ENCODE measurements around the gene AGMO. TPM values are rescaled to one million over a fixed set of nuclear protein-coding genes. Genes with fewer than 3 reads are reported as not detected.

Gene AGMO
- total and polyA plus RNA-seq, 2 experiments from 2014 or later: 0.42 to 0.55 TPM

GRCh38 chr7:15560968-15561367 lies 847 bp downstream of the AGMO start (continued):
- TF ChIP-seq, protein P1, sequence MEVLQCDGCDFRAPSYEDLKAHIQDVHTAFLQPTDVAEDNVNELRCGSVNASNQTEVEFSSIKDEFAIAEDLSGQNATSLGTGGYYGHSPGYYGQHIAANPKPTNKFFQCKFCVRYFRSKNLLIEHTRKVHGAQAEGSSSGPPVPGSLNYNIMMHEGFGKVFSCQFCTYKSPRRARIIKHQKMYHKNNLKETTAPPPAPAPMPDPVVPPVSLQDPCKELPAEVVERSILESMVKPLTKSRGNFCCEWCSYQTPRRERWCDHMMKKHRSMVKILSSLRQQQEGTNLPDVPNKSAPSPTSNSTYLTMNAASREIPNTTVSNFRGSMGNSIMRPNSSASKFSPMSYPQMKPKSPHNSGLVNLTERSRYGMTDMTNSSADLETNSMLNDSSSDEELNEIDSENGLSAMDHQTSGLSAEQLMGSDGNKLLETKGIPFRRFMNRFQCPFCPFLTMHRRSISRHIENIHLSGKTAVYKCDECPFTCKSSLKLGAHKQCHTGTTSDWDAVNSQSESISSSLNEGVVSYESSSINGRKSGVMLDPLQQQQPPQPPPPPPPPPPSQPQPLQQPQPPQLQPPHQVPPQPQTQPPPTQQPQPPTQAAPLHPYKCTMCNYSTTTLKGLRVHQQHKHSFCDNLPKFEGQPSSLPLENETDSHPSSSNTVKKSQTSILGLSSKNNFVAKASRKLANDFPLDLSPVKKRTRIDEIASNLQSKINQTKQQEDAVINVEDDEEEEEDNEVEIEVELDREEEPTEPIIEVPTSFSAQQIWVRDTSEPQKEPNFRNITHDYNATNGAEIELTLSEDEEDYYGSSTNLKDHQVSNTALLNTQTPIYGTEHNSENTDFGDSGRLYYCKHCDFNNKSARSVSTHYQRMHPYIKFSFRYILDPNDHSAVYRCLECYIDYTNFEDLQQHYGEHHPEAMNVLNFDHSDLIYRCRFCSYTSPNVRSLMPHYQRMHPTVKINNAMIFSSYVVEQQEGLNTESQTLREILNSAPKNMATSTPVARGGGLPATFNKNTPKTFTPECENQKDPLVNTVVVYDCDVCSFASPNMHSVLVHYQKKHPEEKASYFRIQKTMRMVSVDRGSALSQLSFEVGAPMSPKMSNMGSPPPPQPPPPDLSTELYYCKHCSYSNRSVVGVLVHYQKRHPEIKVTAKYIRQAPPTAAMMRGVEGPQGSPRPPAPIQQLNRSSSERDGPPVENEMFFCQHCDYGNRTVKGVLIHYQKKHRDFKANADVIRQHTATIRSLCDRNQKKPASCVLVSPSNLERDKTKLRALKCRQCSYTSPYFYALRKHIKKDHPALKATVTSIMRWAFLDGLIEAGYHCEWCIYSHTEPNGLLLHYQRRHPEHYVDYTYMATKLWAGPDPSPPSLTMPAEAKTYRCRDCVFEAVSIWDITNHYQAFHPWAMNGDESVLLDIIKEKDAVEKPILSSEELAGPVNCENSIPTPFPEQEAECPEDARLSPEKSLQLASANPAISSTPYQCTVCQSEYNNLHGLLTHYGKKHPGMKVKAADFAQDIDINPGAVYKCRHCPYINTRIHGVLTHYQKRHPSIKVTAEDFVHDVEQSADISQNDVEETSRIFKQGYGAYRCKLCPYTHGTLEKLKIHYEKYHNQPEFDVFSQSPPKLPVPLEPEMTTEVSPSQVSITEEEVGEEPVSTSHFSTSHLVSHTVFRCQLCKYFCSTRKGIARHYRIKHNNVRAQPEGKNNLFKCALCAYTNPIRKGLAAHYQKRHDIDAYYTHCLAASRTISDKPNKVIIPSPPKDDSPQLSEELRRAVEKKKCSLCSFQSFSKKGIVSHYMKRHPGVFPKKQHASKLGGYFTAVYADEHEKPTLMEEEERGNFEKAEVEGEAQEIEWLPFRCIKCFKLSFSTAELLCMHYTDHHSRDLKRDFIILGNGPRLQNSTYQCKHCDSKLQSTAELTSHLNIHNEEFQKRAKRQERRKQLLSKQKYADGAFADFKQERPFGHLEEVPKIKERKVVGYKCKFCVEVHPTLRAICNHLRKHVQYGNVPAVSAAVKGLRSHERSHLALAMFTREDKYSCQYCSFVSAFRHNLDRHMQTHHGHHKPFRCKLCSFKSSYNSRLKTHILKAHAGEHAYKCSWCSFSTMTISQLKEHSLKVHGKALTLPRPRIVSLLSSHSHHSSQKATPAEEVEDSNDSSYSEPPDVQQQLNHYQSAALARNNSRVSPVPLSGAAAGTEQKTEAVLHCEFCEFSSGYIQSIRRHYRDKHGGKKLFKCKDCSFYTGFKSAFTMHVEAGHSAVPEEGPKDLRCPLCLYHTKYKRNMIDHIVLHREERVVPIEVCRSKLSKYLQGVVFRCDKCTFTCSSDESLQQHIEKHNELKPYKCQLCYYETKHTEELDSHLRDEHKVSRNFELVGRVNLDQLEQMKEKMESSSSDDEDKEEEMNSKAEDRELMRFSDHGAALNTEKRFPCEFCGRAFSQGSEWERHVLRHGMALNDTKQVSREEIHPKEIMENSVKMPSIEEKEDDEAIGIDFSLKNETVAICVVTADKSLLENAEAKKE (CRISPR knock-in tag; IDR thresholded peaks at IDR 0.05): no peak
- TF ChIP-seq ZNF331 (CRISPR knock-in tag; IDR thresholded peaks at IDR 0.05; ENCODE audit: low read depth) (no peak), STAT1 (IDR thresholded peaks at IDR 0.05; ENCODE audit: unreplicated experiment) (no peak), POLR2AphosphoS5 (IDR thresholded peaks at IDR 0.05; ENCODE audit: low read depth) (no peak), JUNB (IDR thresholded peaks at IDR 0.05; ENCODE audit: unreplicated experiment) (no peak)
- TF ChIP-seq, protein P2, sequence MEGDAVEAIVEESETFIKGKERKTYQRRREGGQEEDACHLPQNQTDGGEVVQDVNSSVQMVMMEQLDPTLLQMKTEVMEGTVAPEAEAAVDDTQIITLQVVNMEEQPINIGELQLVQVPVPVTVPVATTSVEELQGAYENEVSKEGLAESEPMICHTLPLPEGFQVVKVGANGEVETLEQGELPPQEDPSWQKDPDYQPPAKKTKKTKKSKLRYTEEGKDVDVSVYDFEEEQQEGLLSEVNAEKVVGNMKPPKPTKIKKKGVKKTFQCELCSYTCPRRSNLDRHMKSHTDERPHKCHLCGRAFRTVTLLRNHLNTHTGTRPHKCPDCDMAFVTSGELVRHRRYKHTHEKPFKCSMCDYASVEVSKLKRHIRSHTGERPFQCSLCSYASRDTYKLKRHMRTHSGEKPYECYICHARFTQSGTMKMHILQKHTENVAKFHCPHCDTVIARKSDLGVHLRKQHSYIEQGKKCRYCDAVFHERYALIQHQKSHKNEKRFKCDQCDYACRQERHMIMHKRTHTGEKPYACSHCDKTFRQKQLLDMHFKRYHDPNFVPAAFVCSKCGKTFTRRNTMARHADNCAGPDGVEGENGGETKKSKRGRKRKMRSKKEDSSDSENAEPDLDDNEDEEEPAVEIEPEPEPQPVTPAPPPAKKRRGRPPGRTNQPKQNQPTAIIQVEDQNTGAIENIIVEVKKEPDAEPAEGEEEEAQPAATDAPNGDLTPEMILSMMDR (conservative IDR thresholded peaks at IDR 0.05; ENCODE audit: low read depth in 2 of 2): no peak

GRCh38 chr7:15559416-15559928 lies 2.3 kb downstream of the AGMO start:
- no peak overlapping the region for H3K27ac ChIP-seq (ENCODE audit: low read depth)
- no peaks in the 10 kb centered on the region for H4K20me1 ChIP-seq (replicated peaks; ENCODE audit: insufficient read depth)
- H2AFZ ChIP-seq: peak overlapping the region; percentile 12; the same call in 1 of the 2 replicates
- no peaks in the 10 kb centered on the region for H3K36me3 ChIP-seq (ENCODE audit: insufficient read depth)
- H3K4me1 ChIP-seq (ENCODE audit: insufficient read depth): no peaks in the 10 kb centered on the region
- H3K27me3 ChIP-seq (ENCODE audit: insufficient read depth): no peaks in the 10 kb centered on the region
- ATAC-seq (no peak), DNase-seq (ENCODE audit: low spot score) (no peak)
- peaks cover 5% of the 10 kb centered on the region for H3K4me1 Mint-ChIP-seq
- H3K9me3 Mint-ChIP-seq: no peaks in the 10 kb centered on the region
- no peaks in the 10 kb centered on the region for H3K9me2 ChIP-seq (ENCODE audit: insufficient read depth)
- H3K36me3 Mint-ChIP-seq (ENCODE audit: low read depth): no peaks in the 10 kb centered on the region
- H3K4me3 ChIP-seq: no peak overlapping the region
- H3K27me3 Mint-ChIP-seq (ENCODE audit: insufficient read depth, low read depth, poor library complexity): no peaks in the 10 kb centered on the region
- no peaks in the 10 kb centered on the region for H3K79me2 ChIP-seq (replicated peaks; ENCODE audit: insufficient read depth)
- H3F3A ChIP-seq (replicated peaks; ENCODE audit: low read depth): no peaks in the 10 kb centered on the region
- no peak overlapping the region for H3K4me2 ChIP-seq
- no peak overlapping the region for H3K27ac Mint-ChIP-seq
- no peak overlapping the region for H3K4me3 Mint-ChIP-seq
- TF ChIP-seq NANOG (IDR thresholded peaks at IDR 0.05; ENCODE audit: borderline replicate concordance): no peak
- TF ChIP-seq CREB1 (CRISPR knock-in tag; IDR thresholded peaks at IDR 0.05; ENCODE audit: low read depth): no peak
- no peak for TF ChIP-seq ZNF331 (CRISPR knock-in tag; IDR thresholded peaks at IDR 0.05; ENCODE audit: low read depth)
- no peak for TF ChIP-seq ETS1 (IDR thresholded peaks at IDR 0.05)
- no peak for TF ChIP-seq EZH2 (IDR thresholded peaks at IDR 0.05; ENCODE audit: low read depth, unreplicated experiment)
- no peak for TF ChIP-seq ZNF114 (CRISPR knock-in tag; IDR thresholded peaks at IDR 0.05)
- TF ChIP-seq, protein P2 (conservative IDR thresholded peaks at IDR 0.05; ENCODE audit: low read depth in 2 of 2): no peak
- TF ChIP-seq EZH2phosphoT487 (IDR thresholded peaks at IDR 0.05; ENCODE audit: unreplicated experiment): no peak
